ENCODE data around the gene GAREM2.
"Not testable (repeated sequence)": the region's sequence is repeated elsewhere in the genome, so short reads cannot be mapped to it uniquely, and the experiment has no call there.

The GAREM2 gene

DNA sequence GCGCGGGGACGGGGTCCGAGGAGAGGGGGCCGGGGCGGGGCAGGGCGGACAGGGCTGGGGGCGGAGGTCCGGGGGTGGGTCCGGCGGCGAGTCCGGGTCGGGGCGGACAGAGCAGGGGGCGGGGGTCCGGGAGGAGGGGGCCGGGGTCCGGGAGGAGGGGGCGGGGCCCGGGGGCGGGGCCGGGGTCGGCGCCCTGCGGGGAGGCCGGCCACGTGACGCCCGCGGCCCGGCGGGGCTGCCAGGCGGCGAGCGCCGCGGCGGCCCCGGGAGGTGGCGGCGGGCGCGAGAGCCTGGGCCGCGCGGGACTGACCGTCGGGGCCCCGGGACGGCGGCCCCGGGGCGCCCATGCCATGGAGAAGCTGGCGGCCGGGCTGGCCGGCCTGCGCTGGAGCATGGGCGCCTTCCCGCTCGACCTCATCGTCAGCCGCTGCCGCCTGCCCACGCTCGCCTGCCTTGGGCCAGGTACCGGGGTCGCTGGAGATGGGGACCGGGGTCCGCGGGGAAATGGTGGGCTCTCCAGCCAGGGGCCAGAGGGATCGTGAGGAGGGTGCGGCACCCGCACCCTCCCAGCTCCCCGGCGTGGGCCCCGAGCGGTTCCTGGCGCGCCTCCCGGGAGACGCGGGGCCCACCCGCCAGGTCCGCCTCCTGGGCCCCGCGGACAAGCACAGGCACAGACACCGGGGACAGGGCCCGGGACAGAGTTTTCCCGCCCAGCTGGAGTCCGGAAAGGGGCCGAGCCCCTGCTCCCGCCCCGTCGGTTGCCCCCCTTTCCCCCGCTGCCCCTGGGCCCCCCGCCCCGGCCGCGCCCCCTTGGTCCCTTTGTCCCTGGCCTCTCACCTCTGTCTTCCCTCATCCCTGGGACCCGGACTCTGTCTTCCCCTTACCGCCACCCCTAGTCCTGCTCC, at the start of gene GAREM2:
GAREM2 (plus strand) TSS at position 218 of the 905 bp plus-strand sequence; CDS start at position 351, 133 bp downstream.
- no peak for DNase-seq

DNA sequence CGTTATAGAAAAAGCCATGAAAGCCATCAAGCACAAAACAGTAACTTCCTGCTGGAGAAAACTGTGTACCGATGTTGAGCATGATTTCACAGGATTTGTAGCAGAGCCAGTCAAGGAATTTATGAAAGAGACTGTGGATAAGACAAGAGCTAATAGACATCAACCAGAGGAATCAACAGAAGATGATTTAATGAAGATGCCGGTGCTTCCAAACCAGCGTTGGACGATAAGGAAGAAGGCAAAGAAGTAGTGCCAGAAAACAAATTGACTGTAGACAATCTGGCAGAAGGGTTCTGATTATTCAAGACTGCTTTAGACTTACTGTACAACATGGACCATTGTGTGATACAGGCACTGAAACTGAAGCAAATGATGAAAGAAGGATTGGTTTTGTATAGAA, 49.5 kb upstream of the GAREM2 start:
- no peak for DNase-seq

DNA sequence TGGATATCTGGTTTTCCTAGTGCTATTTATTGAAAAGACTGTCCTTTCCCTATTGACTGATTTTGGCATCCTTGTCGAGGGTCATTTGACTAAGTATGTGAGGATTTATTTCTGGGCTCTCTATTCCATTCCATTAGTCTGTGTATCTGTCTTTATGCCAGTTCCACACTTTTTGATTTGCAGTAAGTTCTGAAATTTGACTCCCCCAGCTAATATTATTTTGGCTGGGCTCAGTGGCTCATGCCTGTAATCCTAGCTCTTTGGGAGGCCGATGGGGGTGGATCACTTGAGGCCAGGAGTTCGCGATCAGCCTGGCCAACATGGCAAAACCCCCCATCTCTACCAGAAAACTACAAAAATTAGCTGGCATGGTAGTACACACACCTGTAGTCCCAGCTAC, 46.8 kb upstream of the GAREM2 start:
- no peak for DNase-seq

DNA sequence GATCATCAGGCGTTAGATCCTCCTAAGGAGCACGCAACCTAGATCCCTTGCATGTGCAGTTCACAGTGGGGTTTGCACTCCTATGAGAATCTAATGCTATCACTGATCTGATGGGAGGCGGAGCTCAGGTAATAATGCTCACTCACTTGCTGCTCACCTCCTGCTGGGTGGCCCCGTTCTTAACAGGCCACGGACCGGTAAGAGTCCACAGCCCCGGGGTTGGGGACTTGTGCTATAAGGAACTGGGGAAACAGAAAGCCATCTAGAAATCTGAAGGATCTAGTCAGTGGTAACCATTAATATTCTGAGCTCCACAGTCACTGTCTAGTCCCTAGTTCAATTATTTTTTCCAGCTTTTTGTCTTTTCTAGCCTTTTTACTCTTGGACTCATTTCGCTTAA, 44.7 kb upstream of the GAREM2 start:
- no peak for DNase-seq

DNA sequence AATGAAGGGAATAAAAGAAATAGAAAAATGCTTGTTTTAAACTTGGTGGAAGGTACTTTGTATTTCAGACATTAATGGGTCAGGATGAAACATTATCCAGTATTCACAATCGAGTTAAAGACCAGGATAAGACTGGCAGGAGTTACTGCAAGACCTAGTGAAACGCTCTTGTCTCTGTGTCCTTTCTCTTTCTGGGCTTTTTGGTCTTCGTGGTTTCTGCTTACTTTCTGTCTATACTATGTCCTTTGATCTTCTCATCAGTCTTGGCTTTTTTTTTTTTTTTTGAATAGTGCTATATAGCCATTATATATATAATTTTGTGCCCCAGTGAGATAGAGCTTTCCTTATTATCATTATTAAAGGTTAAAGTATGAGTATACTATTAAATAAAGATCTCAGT, 42.1 kb upstream of the GAREM2 start:
- no peak for DNase-seq

DNA sequence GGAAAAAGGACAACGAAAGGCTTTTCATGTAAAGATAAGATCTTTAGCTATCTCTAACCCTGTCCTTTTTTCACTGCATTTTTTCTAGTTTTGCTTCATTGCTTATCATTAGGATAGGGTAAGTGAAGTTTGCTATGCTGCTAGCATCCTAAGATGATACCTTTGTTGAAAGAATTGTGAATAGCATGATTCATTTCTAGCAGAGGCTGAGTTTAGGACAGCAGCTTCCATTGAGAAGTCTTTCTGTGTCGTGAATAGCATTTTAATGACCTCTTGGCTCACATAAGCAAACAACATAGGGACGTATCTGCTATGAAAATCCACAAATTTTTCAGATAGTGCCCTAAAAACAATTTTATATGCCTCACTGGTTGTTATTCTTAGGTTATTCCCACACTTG, 36.4 kb upstream of the GAREM2 start:
- no peak for DNase-seq

DNA sequence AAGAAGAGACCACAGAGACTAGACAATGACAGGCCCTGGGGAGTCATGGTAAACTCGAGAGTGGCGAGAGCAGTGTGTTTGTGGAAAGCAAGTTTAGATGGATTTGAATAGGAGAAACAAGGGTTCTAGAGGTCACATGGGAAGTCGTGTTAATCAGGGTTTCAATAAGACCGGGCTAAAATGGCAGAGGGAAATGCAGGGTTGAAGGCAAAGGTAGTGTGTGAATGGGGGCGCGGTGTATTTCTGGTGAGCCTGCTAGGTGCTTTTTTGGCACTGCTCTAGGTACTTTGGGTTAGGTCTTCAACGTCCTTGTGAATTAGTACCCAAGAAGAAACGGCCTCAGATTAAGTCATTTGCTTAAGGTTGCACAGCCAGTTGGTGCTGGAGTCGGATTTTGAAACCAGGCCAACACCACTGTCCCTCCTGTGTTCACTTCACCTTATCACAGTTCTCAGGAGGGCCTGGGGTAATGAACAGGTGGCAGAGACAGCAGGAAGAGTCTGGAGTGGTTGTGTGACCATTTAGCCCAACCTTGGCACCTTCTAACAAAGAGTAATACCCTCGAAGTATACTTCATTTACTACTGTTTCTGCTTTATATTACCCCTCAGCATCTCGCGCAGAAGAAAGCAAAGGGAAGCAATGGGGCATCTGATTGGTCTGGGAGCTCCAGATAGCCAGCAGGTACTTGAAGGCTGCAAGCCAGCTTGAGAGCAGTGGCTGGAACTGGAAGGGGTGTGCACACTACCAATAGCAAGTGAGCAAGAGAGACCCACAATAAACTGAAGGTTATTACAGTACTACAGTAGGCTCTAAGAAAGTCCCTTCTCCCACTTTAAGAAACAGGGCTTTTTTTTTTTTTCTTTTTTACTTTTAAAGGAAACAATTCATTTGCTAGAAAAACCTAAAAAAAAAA, 33.4 kb upstream of the GAREM2 start:
- DNase-seq, result no peak

DNA sequence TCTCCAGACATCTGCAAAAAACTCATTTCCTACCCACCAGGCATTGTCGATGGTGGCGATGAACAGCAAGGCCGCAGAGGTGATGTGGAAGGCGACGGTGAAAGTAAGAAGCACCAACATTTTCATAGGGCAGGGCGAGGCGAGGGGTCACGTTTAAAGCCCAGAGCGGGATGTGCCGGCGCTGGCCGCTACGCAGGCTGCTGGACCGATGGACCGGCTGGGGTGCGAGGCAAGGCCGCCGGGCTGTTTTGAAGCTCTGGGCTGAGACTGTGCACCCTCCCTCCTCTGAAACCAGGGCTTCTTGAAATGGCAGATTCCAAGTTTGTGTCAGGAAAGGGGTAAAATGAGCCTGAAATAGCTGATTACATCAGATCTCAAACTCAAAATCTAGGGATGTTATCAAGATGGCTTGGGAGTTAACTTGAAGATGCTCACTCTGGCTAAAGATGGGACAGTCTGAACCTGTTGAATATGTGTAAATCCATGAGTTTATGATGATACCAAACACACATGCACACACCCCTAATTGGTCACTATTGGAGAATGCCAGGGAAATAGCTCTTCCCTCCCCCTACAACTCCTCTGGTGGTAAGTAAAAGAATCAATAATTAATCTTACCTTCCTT, 31.6 kb upstream of the GAREM2 start:
- DNase-seq, result no peak

DNA sequence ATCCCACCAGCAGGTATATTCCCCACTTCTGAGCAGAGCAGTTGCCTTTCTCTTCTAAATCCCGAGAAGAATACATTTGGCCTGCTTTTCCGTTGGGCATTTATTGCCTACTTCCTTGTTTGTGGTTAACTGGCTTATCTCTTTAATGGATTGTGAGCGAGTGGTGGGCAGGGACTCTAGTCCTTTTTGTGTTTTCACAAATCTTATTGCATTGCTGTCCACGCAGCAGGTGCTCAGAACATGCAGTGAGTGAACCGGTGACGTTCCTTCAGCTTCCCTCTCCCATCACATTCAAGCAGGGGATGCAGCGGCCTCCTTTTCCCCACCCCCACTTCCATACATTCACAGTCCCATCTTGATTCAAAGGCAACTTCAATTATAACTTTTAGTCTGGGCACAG, 28.9 kb upstream of the GAREM2 start:
- no peak for DNase-seq

DNA sequence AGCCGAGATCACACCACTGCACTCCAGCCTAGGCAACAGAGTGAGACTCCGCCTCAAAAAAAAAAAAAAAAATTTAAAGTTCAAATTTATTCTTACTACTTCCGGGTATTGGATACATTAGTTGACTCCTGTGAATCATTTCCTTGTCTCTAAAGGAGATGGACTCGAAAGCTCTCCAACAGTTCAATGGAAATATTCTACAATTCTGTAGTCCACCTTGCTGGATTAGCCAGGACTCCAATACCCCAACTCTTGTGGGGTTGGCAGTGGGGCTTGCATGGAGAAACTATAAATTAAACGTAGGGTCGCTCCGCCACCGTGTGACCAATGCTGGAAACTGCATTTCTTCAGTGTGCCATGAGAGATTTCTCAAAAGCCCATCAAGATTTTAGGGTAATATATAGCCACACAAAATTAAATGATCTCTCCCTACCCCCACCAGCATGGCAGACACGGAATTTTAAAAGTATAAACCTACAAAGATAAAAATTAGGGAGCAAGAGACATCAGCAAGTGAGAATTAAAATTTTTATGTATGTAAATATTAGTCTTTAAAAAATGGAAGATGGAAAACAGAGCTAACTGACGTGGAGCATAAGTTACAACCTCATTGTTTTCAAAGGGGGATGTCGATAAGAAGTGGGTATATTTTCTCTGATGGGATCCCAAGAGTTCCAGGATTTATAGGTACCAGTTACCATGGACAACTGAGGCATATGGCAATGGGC, 27.8 kb upstream of the GAREM2 start:
- peak; percentile 62 for DNase-seq

DNA sequence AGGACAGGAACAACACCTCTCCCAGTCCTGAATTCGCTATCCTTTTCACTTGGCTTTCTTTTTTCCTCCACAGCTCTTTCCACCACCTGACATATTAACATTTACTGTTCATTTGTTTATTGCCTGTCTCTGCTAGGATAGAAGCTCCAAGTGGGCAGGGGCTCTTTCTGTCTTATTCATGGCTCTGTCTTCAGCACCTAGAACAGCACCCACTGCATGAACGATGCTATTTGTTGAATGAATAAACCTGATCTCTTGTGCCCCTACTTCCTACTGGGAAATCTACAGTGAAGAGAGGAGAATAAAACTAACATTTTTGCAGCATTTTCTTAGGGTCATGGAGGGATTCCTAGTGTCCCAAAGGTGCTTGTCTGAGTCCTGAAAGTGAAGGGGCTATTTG, 24.4 kb upstream of the GAREM2 start:
- DNase-seq, result no peak

DNA sequence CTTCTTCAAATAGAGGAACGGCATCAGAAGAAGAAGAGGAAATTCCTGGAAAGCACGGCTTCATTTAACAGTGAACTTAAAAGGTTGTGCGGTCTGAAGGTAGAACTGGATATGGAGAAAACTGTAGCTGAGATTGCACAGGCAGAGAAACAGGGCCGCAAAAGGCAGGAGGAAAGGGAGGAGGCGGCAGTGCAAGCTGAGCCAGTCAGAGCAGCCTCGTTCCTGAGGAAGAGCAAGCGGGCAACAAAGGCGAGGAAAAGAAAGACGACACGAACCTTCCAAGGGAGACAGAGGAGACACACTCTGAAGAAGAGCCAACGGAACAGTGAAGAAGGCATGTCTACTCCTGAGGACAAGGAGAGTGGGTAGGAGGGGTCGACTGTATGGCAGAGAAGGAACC, 22.6 kb upstream of the GAREM2 start:
- DNase-seq, result no peak

DNA sequence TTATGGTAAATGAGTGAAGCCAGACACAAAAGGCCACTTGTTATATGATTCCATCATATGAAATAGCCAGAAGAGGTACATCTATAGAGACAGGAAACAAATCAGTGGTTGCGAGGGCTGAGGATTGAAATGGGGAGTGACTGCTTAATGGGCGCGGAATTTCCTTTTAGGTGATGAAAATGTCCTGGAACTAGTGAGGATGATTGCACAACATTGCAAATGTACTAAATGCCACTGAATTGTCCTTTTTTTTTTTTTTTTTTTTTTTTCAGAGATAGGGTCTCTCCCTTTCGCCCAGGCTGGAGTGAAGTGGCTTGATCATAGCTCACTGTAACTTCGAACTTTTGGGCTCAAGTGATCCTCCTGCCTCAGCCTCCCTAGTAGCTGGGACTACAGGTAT, 15.3 kb upstream of the GAREM2 start:
- no peak for DNase-seq

DNA sequence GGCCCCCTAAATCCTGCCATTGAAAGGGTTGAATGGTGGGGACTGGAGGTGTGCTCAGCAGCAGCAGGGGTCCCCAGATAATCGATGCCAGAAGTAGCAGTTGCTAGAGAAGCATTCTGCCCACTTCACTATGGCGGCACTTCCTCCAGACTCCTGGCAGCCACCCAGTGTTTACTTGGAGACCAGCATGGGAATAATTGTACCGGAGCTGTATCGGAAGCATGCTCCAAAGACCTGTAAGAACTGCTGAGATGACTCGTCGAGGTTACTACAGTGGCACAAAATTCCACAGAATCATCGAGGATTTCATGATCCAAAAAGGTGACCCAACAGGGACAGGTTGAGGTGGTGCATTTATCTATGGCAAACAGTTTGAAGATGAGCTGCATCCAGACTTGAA, 11.0 kb upstream of the GAREM2 start:
- no peak for DNase-seq

DNA sequence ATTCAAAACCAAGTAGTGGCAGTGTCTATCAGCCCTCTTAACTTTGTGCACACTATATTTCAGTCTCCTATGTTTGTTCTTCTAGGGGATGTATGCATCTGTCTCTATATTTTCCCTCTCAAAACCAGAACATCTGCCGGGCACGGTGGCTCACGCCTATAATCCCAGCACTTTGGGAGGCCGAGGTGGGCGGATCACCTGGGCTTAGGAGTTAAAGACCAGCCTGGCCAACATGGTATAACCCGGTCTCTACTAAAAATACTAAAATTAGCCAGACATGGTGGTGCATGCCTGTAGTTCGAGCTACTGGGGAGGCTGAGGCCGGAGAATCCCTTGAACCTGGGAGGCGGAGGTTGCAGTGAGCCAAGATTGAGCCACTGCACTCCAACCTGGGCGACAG, 9.9 kb upstream of the GAREM2 start:
- DNase-seq, result no peak

DNA sequence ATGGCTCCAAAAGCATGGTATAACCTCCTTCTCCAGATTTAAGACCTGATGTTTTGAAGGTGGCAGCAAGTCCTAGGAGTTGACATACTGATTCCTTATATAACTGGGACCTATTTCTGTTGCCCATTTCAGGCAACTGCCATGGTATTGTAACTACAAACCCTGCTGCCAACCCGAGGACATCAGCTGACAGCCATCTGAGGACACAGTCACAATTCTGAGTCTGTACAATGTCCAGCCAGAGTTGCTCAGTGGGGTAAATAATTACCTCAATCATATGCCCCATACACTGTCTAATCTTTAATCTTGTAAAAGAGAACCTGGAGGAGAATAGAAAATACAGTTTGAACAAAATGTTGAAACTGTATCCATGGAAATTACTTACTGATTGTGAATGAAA, 8.7 kb upstream of the GAREM2 start:
- no peak for DNase-seq

DNA sequence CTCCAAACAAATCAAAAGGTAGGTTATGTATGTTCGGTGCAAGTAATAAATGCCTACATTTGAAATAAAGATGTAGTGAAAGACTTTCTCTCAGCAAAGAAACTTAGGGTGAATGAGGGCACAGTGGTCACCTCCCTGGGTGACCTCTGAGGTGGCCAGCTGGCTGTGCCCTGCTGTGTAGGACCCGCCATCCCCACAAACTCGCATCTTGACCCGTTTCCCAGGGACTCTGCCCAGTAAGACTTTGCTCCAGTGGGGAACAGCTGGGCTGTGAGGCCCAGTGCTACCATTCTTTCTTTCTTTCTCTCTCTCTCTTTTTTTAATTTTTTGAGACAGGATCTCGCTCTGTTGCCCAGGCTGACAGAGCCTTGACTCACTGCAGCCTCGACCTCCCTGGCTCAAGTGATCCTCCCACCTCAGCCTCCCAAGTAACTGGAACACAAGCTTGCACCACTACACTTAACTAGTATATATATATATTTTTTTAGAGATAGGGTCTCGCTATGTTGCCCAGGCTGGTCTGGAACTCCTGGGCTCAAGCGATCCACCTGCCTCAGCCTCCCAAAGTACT, 8.2 kb upstream of the GAREM2 start:
- no peak for DNase-seq

DNA sequence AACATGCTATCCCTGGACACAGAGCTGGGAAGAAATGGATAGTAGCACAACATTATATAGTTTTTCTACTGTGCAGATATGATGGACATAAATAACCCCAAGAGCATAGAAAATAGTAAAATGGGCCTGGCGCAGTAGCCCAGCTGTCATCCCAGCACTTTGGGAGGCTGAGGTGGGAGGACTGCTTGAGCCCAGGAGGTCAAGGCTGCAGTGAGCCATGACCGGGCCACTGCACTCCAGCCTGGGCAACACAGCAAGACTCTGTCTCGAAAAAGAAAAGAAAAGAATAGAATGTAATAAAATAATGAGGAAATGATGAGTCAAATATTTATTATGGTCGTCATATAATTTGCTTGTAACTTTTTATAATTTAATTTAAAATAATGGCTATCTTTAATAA, 7.5 kb upstream of the GAREM2 start:
- no peak for DNase-seq

DNA sequence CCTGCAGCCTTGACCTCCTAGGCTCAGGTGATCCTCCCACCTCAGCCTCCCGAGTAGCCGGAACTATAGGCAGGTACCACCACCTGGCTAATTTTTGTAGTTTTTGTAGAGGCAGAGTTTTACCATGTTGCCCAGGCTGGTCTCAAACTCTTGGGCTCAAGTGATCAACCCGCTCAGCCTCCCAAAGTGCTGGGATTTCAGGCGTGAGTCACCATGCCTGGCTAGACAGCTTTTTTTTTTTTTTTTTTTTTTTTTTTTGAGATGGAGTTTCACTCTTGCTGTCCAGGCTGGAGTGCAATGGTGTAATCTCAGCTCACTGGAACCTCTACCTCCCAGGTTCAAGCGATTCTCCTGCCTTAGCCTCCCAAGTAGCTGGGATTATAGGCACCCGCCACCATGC, 6.3 kb upstream of the GAREM2 start:
- not testable (repeated sequence) for DNase-seq

DNA sequence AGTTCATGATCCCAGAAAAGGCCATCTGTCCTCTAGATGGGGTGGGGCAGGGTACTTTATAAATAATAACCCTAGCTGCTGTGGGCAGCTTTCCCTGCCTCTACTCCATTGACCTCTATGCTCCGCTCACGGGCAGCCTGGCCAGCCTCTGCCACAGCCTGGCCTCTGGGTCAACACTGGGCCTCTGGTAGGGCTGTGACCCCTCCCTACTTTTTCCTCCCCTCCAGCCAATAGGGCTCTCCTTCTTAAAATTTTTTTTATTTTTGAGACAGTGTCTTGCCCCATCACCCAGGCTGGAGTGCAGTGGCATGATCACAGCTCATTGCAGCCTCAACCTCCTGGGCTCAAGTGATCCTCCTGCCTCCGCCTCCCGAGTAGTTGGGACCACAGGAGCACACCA, 4.1 kb upstream of the GAREM2 start:
- no peak for DNase-seq

DNA sequence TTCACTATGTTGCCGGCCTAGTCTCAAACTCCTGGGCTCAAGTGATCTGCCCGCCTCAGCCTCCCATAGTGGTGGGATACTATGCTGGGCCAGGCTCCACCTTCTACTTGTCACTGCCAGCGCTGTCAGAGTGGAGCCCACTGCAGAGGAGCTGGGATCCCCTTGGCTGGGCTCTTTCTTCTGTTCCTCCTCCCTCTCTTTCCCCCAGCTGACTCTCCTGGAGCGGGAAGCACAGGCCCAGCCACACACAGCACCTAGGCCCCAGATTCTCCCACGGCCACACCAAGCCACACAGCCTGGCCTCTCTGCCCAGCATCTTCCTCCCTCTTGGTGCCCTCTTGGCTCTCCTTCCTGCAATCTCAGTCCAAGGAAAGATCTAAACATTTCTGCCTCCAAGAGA, 3.7 kb upstream of the GAREM2 start:
- DNase-seq, result no peak

DNA sequence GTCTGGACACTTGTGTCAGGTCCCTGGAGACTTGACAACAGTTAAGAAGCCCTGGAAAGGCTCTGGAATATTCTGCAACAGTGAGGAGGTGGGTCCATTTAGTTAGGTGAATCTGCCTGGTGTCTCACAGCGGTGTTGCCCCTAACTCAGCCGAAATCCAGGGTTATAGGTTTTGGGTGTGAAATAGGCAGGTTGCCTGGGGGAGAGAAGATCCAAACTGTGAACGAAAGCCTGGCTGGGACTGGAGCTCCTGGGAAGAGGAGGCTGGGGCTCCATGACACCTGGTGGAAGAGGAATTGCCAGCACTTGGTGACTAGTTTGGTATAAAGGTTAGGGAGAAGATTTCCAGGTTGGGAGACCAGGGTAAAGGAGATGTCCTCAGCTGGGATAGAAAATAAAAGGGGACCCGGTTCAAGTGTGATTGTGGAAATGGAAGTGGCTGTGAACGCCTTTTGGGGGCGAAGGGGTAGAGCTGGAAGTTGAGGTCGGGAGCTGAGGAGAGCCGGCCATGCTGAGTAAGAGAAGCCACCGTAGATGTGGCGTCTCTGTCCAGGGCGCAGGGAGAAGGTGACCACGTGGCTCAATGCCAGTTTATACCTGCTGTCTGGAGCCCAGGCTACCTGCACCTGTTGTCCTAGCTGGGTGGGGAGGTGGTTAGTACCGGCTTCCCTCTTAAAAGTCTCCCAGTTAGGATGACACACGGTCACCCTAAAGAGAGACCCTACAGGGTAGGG, 3.0 kb upstream of the GAREM2 start:
- DNase-seq, result no peak

Data from fibroblast of upper back skin (primary cell).